Erythroblast (primary cell): Measurements from ENCODE around the gene CARM1.

Experiments
- DNase-seq, 2 experiments: peaks; one replicate each; lab custom pipeline; 2025; lab: John Stamatoyannopoulos, UW
- GATA1 ChIP-seq: IDR thresholded peaks from 2 replicates; pipeline ENCODE4 v1.6.1; 2011; ENCODE audit warnings: low read depth, mild to moderate bottlenecking, control low read depth, low read length, moderate library complexity
- POLR2A ChIP-seq: IDR thresholded peaks from 2 replicates; pipeline ENCODE4 v1.6.1; 2011; ENCODE audit warnings: mild to moderate bottlenecking, low read length

CARM1 gene

GRCh38 chr19:10965398-10965797 is 94.0 kb downstream of the CARM1 start:
- TF ChIP-seq GATA1: no peak
- TF ChIP-seq POLR2A: no peak
- DNase-seq: no peak

DNA sequence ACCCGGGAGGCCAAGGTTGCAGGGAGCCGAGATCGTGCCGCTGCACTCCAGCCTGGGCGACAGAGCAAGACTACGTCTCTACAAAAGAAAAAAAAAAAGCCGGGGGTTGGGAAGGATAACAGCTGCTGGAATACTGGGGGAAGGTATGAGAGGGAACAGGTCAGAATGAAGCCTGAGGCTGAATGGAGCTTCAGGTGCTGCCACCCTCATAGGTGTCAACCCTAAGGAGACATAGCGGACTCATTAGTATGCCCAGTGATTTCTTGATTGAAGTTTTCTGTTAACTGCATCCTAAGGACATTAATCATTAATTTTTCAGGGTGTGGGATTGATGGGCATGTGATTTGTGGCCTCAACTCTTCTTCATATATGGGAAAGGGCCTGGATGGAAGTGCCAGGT is 95.5 kb downstream of the CARM1 start:
- TF ChIP-seq GATA1 (no peak), POLR2A (no peak)
- no peak for DNase-seq

GRCh38 chr19:10968527-10969135 is 97.3 kb downstream of the CARM1 start:
- DNase-seq: no peak
- TF ChIP-seq GATA1 (no peak), POLR2A (no peak)

- TF ChIP-seq GATA1 (no peak), POLR2A (no peak)
- DNase-seq: no peak
Measured at GRCh38 chr19:10971107-10971726, 99.9 kb downstream of the CARM1 start.
